H1 (cell line): ENCODE measurements around the gene TPST2.

Source experiments
- CTCF ChIP-seq, 3 experiments: IDR thresholded peaks; 1 replicate in 2 of 3; 2 replicates in 1 of 3; pipeline versions ENCODE4 v1.5.1 to v1.6.1; 2011; ENCODE audit warnings: low read length in 3 of 3, mild to moderate bottlenecking in 3 of 3, inconsistent platforms in 2 of 3, low read depth in 1 of 3, moderate library complexity in 1 of 3; ENCODE audit not compliant: insufficient read depth in 1 of 3; ENCODE audit errors: control extremely low read depth in 1 of 3
- EZH2 ChIP-seq: fragments of 200-600 bp; sonication (generic); IDR thresholded peaks from 2 replicates; pipeline ENCODE4 v1.7.1; 2012; ENCODE audit warnings: low read depth, mild to moderate bottlenecking, moderate library complexity, low read length, inconsistent platforms; ENCODE audit not compliant: severe bottlenecking
- HDAC2 ChIP-seq, 2 experiments: fragments of 300-600 bp in 1 of 2; sonication (generic) in 1 of 2; IDR thresholded peaks; 2 replicates each; pipeline ENCODE4 v1.6.1; 2011 to 2012; ENCODE audit warnings: low read depth in 2 of 2, low read length in 2 of 2, mild to moderate bottlenecking in 2 of 2, moderate library complexity in 2 of 2, borderline replicate concordance in 1 of 2, inconsistent platforms in 1 of 2
- JUN ChIP-seq: IDR thresholded peaks from 2 replicates; pipeline ENCODE4 v1.6.1; 2011; ENCODE audit warnings: low read depth, mild to moderate bottlenecking, improper control_type of control experiment, low read length
- POLR2A ChIP-seq, 2 experiments: IDR thresholded peaks; 1 replicate in 1 of 2; 2 replicates in 1 of 2; pipeline ENCODE4 v1.6.1; 2011; ENCODE audit warnings: low read depth in 2 of 2, low read length in 2 of 2, mild to moderate bottlenecking in 2 of 2; ENCODE audit errors: control extremely low read depth in 1 of 2
- RFX5 ChIP-seq: IDR thresholded peaks from 2 replicates; pipeline ENCODE4 v1.6.1; 2011; ENCODE audit warnings: low read depth, low read length, improper control_type of control experiment, borderline replicate concordance
- SP1 ChIP-seq: IDR thresholded peaks from 2 replicates; pipeline ENCODE4 v1.6.1; 2011; ENCODE audit warnings: low read depth, low read length
- SRF ChIP-seq: IDR thresholded peaks from 2 replicates; pipeline ENCODE4 v1.6.1; 2011; ENCODE audit warnings: mild to moderate bottlenecking, low read depth, low read length, moderate library complexity

GRCh38 chr22:26534874-26535602, 54.9 kb downstream of the TPST2 start:
- no peak for TF ChIP-seq JUN
- no peak for TF ChIP-seq CTCF (IDR thresholded peaks at IDR 0.05; ENCODE audit: control extremely low read depth in 1 of 3, insufficient read depth in 1 of 3, low read depth in 1 of 3, low read length in 3 of 3)
- TF ChIP-seq HDAC2 (IDR thresholded peaks at IDR 0.05; ENCODE audit: borderline replicate concordance in 1 of 2, low read depth in 2 of 2, low read length in 2 of 2), result no peak
- no peak for TF ChIP-seq EZH2
- TF ChIP-seq POLR2A (IDR thresholded peaks at IDR 0.05; ENCODE audit: control extremely low read depth in 1 of 2, low read depth in 2 of 2, low read length in 2 of 2), result no peak
- TF ChIP-seq SP1, result no peak
- no peak for TF ChIP-seq SRF
- TF ChIP-seq RFX5, result no peak
